NCI-H2171 (cell line): ENCODE measurements around the gene ARL6IP4.

Source experiments
- DNase-seq: peaks from one replicate; lab custom pipeline; 2025; lab: John Stamatoyannopoulos, UW

ARL6IP4 gene

GRCh38 chr12:122958198-122958888 lies 22.1 kb upstream of the ARL6IP4 start:
- no peak for DNase-seq

GRCh38 chr12:122959566-122960192 lies 20.8 kb upstream of the ARL6IP4 start:
- DNase-seq: no peak

DNA sequence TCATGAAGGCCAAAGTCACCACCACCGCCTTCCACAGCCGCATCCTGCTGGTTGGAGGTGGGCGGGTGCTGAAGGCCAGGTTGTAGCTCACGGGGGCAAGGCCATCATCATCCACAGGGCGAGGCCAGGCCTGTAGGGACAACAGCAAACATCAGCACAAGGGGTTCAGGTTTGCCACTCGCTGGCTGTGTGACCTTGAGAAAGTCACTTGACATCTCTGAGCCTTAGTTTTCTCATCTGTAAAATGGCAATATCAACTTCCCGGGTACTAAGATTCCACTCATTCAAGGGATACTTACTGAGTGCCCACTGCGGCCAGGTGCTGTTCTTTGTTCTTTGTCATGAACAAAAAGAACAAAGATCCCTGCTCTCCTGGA lies 20.3 kb upstream of the ARL6IP4 start:
- no peak for DNase-seq

DNA sequence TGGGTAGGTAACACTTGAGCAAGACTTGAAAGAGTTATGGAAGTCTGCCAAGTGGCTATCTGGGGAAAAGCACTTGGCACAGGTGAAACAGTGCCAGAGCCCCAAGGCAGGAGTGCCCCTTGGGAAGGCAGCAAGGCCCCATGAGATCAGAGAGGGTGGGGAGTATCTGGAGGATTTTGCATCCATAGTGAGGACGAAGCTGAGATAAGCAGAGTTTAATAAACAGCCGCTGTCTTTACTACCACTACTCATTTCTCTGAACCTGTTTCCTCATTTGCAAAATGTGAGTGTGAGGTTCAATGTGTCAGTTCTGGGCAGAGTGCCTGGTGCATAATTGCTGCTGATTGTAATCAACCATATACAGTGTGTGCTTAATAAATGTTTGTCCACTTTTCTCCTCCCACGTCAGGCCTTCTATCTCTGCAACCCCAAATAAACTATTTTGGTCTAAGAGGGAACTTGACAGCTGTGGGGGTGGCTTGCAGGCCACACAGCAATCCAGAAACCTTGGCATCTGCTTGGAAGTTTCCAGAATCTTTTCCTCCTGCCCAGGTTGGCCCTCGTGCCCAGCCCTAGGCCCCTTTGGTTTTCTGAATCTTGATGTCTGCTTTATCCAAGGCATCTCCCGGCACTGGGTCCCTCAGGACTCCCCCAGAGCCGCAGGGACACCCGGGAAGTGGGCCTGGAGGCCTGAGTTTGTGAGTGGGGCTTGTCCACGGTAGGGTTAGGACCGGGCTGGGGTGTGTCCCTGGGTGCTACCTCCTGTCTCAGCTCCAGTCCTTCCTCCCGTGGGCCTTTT lies 18.8 kb upstream of the ARL6IP4 start:
- peak; percentile 36 for DNase-seq

- peak; percentile 56 for DNase-seq
Observed at GRCh38 chr12:122963941-122964265, 16.6 kb upstream of the ARL6IP4 start.

- no peak for DNase-seq
Observed at GRCh38 chr12:122964439-122965257, 15.8 kb upstream of the ARL6IP4 start.

DNA sequence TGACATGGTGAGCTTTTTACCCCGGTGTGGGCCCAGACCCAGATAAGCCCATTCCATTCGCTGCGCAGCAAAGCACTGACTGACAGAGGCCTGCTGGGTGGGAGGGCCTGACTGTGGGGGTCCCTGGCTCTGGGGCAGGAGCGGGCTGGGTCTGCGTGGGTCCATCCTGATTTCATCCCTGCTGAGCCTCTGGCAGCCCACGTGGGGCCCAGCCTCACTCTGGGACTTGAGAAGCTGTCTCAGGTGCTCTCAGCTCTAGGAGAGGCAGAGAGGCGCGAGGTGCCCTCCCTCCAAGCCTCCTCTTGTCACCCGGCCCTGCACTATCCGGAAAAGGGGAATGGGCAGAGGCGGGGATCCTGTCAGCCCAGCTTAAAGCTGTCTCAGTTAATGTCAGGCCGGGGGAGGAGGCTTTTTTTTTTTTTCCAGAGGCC lies 15.1 kb upstream of the ARL6IP4 start:
- no peak for DNase-seq

- peak; percentile 91 for DNase-seq
Observed at GRCh38 chr12:122965851-122966742, 14.4 kb upstream of the ARL6IP4 start, which contains the start of gene ABCB9. Gene ABCB9, minus strand, starts transcription at chr12:122966463. Its CDS starts 6,228 bp downstream, at chr12:122960235.

DNA sequence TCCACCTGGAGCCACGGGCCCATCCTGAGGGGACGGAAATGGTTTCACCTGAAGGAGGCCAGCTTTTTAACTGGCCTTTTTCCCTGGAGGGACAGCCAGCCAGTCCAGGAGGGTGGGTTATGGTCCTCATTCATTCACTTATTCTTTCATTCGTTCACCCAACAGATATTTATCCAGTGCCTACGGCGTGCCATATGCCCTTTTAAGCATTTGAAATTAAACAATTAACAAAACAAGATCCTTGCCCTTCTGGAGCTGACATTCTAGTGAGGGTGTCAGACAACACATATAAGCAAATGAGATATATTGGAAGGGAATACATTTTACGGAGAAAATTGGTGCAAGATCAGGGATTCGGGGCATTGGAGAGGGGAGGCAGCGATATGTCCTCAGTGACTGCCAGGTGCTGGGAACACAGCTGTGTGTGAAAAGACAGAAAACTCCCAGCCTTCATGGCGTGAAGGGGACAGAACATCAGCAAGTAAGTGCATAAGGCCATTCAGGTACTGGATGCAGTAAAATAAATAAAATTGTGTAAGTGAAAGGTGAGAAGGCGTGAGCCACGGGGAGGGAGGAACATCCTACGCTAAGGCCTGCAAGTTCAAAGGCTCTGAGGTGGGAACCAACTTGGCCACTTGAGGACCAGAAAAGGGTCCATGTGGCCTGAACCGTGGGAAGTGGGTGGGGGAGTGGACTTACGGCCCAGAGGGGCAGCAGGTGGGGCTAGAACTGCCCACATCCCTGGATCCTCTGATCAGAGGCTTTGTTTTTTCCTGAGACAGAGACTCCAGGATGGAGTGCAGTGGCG lies 13.5 kb upstream of the ARL6IP4 start:
- DNase-seq: no peak

GRCh38 chr12:122968104-122968503 lies 12.4 kb upstream of the ARL6IP4 start:
- DNase-seq: no peak

GRCh38 chr12:122969676-122970075 lies 10.8 kb upstream of the ARL6IP4 start:
- DNase-seq: peak; percentile 41

DNA sequence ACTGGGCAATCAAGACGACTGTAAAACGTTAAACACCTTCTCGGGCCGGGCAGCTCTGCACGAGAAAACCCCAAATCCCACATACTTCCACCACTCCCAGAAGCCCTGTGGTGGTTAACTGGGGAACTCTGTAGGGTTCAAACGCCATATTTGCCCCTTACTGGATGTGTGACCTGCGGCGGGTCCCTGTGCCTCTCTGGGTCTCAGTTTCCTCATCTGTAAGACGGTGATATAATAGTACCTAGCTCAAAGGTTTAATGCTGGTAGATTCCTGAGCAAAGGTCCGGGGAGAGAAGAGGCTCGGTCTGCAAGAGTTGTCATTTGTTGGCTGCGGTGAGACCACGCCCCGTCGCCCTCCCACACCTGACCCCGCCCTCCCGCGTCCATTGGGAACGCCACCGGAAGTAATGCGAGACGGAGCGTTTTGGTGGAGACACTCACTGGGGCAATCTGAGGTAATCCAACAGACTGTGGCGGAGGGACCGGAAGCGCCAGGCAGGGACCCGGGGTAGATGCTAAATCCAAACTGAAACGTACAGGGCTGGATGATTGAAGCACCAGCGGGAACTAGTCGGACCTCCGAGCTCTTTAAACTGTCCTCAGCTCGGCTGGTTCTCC lies 6.1 kb upstream of the ARL6IP4 start:
- peak; percentile 97 for DNase-seq

GRCh38 chr12:122974892-122975789 lies 5.3 kb upstream of the ARL6IP4 start, which contains the start of gene OGFOD2:
Gene OGFOD2, plus strand, starts transcription at chr12:122975244. Its CDS starts 8 bp downstream, at chr12:122975252.
- DNase-seq: peak; percentile 88

DNA sequence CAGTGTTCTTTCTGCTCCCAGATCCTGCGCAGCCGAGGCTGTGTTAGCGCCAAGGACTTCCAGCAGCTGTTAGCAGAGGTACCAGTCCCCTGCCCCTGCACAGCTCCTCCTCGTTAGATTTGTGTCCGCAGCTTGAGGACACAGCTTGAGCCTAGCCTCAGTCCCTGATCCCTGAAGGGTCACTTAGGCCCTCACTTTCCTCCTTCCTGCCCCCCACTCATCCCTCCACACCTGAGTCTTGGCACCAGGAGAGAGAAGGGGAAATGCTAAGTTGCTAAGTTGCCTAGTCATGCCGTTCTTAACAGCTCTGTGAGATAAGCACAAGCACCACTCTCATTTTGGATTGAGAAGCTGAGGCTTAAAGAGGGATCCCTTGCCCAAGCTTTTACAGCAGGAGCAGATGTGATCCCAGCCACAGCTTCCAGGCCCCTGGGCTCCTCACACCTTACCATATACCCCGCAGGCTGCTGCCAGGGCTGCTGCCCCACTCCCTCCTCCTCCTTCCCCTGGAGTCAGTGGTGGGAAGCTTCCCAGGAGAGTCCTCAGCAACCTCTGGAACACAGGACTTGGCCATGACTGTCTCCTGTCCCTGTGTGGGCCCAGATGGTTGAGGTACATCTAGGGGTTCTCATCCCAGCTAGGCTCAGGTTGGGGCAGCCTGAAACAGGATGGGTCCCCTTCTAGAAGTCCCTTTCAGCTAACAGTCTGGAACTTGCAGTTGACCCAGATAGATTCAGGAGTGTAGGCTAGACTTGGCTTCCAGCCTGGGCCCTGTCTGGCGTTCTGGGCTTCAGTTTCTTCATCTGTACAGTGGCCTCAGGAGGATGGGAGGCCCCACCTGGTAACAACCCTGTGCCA lies 4.5 kb upstream of the ARL6IP4 start:
- DNase-seq: no peak

DNA sequence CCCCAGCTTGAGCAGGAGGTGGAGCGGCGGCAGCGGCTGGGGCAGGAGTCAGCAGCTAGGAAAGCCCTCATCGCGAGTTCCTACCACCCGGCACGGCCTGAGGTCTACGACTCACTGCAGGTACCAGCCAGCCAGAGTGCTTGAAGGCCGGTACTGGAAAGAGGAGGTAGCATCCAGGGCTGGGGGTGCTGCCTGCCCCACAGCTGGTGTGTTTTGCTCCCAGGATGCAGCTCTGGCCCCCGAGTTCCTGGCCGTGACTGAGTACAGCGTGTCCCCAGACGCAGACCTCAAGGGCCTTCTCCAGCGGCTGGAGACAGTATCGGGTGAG lies 3.9 kb upstream of the ARL6IP4 start:
- no peak for DNase-seq

GRCh38 chr12:122977153-122977552 lies 3.3 kb upstream of the ARL6IP4 start:
- no peak for DNase-seq

DNA sequence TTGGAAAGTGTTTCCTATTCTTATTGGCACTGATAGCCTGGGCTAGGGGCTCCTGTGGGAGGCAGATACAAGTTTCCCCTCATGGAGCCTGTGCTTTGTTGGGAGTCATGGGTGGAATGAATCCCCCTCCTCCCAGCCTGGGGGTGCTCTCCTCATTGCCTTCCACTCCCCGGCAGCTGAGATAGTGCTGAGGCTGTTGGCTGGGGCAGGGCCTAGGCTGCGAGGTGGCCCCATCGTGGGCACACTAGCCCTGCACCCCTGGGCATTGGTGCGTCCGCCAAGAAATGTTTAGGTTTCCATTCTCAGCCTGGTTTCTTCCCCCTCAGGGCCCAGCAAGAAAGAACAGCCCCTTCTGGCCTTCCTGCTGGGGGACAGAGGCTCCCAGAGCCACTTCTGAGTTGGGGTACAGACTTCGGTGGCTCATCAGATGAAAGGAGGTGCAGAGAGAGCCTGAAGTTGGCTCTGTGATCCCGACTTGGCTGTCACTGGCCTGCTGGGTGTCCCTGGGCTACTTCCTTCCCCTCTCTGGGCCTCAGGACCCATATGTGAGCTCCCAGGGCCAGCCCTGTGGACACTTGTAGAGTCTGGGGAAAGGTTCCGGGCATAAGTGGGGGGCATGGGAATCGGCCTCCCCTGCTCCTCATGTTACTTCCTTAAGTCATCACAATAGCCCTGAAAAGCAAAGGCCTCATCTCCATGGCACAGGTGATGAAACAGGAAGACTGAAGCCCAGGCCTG lies 2.7 kb upstream of the ARL6IP4 start:
- no peak for DNase-seq
